HEK293 (cell line): ENCODE results near the gene ATAD2B.

Experiments
- CTCF ChIA-PET: fragments of 350-600 bp; formaldehyde crosslinking; extraction: SDS; loops from one replicate; lab custom pipeline; 2021; ENCODE audit warnings: antibody characterized with exemption; lab: Yijun Ruan, JAX
- POLR2A ChIA-PET: fragments of 300-600 bp; formaldehyde crosslinking; extraction: SDS; loops from one replicate; lab custom pipeline; 2020; ENCODE audit warnings: antibody characterized with exemption, inconsistent platforms; lab: Yijun Ruan, JAX
- H3K27ac ChIP-seq: fragments of 200-500 bp; sonication (Bioruptor generic); 2 replicates; pipeline ENCODE4 v1.5.1; 2014; ENCODE audit warnings: low read depth, low read length, control low read depth, inconsistent platforms; ENCODE audit errors: extremely low read depth
- H3K36me3 ChIP-seq, 2 experiments: fragments of 200-500 bp in 1 of 2; sonication (Bioruptor generic) in 1 of 2; 1 replicate in 1 of 2; 2 replicates in 1 of 2; pipeline ENCODE4 v1.5.1; 2014 to 2017; ENCODE audit warnings: inconsistent platforms in 2 of 2, low read length in 2 of 2; ENCODE audit not compliant: control insufficient read depth in 2 of 2, insufficient read depth in 1 of 2
- H3K4me1 ChIP-seq: fragments of 200-500 bp; sonication (Bioruptor generic); 2 replicates; pipeline ENCODE4 v1.5.1; 2014; ENCODE audit warnings: mild to moderate bottlenecking, low read length, inconsistent platforms; ENCODE audit not compliant: control insufficient read depth, insufficient read depth
- H3K4me3 ChIP-seq: 2 replicates; pipeline ENCODE4 v1.5.1; 2011; ENCODE audit warnings: low read depth, mild to moderate bottlenecking, control low read depth, low read length, moderate library complexity
- H3K9me3 ChIP-seq: fragments of 200-500 bp; sonication (Bioruptor generic); 2 replicates; pipeline ENCODE4 v1.5.1; 2014; ENCODE audit warnings: low read depth, low read length, inconsistent platforms; ENCODE audit not compliant: control insufficient read depth, insufficient read depth
- IKZF3 ChIP-seq: fragments of 450-650 bp; IDR thresholded peaks from 2 replicates; pipeline ENCODE4 v1.5.0; 2018; ENCODE audit warnings: missing biosample characterization, mild to moderate bottlenecking, missing genetic modification characterization, moderate library complexity
- OSR2 ChIP-seq: fragments of 450-650 bp; formaldehyde crosslinking; IDR thresholded peaks from 2 replicates; pipeline ENCODE4 v1.5.1; 2016; ENCODE audit warnings: missing biosample characterization, missing genetic modification characterization
- PRDM6 ChIP-seq: fragments of 450-650 bp; formaldehyde crosslinking; IDR thresholded peaks from 2 replicates; pipeline ENCODE4 v1.5.1; 2017; ENCODE audit warnings: missing biosample characterization, missing genetic modification characterization
- RBAK ChIP-seq: fragments of 450-650 bp; formaldehyde crosslinking; IDR thresholded peaks from 2 replicates; pipeline ENCODE4 v1.5.1; 2016; ENCODE audit warnings: missing biosample characterization, missing genetic modification characterization
- SP7 ChIP-seq: fragments of 450-650 bp; formaldehyde crosslinking; IDR thresholded peaks from 2 replicates; pipeline ENCODE4 v1.5.1; 2016; ENCODE audit warnings: missing biosample characterization, missing genetic modification characterization
- ZBTB11 ChIP-seq: fragments of 450-650 bp; formaldehyde crosslinking; conservative IDR thresholded peaks from 2 replicates; pipeline ENCODE4 v1.5.1; 2016; ENCODE audit warnings: low read depth, missing biosample characterization, missing genetic modification characterization
- ZBTB6 ChIP-seq: fragments of 450-650 bp; formaldehyde crosslinking; IDR thresholded peaks from 2 replicates; pipeline ENCODE4 v1.5.1; 2017; ENCODE audit warnings: missing biosample characterization, missing genetic modification characterization
- ZIC2 ChIP-seq: fragments of 450-650 bp; formaldehyde crosslinking; IDR thresholded peaks from 2 replicates; pipeline ENCODE4 v1.5.1; 2016; ENCODE audit warnings: missing biosample characterization, missing genetic modification characterization
- ZNF10 ChIP-seq: fragments of 450-650 bp; formaldehyde crosslinking; IDR thresholded peaks from 2 replicates; pipeline ENCODE4 v1.5.1; 2017; ENCODE audit warnings: missing biosample characterization, missing genetic modification characterization
- ZNF280C ChIP-seq: fragments of 450-650 bp; formaldehyde crosslinking; IDR thresholded peaks from 2 replicates; pipeline ENCODE4 v1.5.1; 2016; ENCODE audit warnings: missing biosample characterization, missing genetic modification characterization
- ZNF362 ChIP-seq: fragments of 450-650 bp; formaldehyde crosslinking; IDR thresholded peaks from 2 replicates; pipeline ENCODE4 v1.5.1; 2016; ENCODE audit warnings: missing biosample characterization, missing genetic modification characterization
- ZNF394 ChIP-seq: fragments of 450-650 bp; formaldehyde crosslinking; IDR thresholded peaks from 2 replicates; pipeline ENCODE4 v1.5.1; 2016; ENCODE audit warnings: missing biosample characterization, missing genetic modification characterization, mild to moderate bottlenecking, moderate library complexity, borderline replicate concordance
- ZNF398 ChIP-seq: fragments of 450-650 bp; formaldehyde crosslinking; IDR thresholded peaks from 2 replicates; pipeline ENCODE4 v1.5.1; 2017; ENCODE audit warnings: missing biosample characterization, missing genetic modification characterization
- ZNF449 ChIP-seq: fragments of 450-650 bp; formaldehyde crosslinking; IDR thresholded peaks from 2 replicates; pipeline ENCODE4 v1.5.1; 2017; ENCODE audit warnings: missing biosample characterization, mild to moderate bottlenecking, missing genetic modification characterization, moderate library complexity
- ZNF629 ChIP-seq: fragments of 450-650 bp; formaldehyde crosslinking; IDR thresholded peaks from 2 replicates; pipeline ENCODE4 v1.5.1; 2017; ENCODE audit warnings: missing biosample characterization, missing genetic modification characterization
- ZNF639 ChIP-seq: fragments of 450-650 bp; formaldehyde crosslinking; IDR thresholded peaks from 2 replicates; pipeline ENCODE4 v1.5.1; 2016; ENCODE audit warnings: missing biosample characterization, missing genetic modification characterization
- ZNF843 ChIP-seq: fragments of 450-650 bp; formaldehyde crosslinking; IDR thresholded peaks from 2 replicates; pipeline ENCODE4 v1.5.1; 2016; ENCODE audit warnings: missing biosample characterization, missing genetic modification characterization

The ATAD2B gene

GRCh38 chr2:23925702-23926289 lies 1.1 kb downstream of the ATAD2B start (continued):
- peak; percentile 43 for TF ChIP-seq ZBTB11 (tag by site-specific recombination)

- Histone ChIP-seq H3K27ac (0 out of 2 replicates have a peak overlapping the region, but pooled peaks have one; percentile 44), H3K4me3 (peak overlapping the region; percentile 98), H3K36me3 (no peaks in the 10 kb centered on the region; a peak in 1 of 3 replicates), H3K4me1 (peaks cover 22% of the 10 kb centered on the region), H3K9me3 (no peaks in the 10 kb centered on the region)
- ChIA-PET CTCF (interaction anchor here (0.6 to 3.6 kb wide), 15 partner anchors 13 to 451 kb away, joined by 3 to 28 read pairs (median 3); partner anchors contain the start of gene TP53I3), POLR2A (interaction anchor here (1.0 to 2.1 kb wide), 4 partner anchors 10 to 159 kb away, joined by 3 to 18 read pairs (median 6); partner anchors contain the start of genes UBXN2A and WDCP)
- TF ChIP-seq SP7 (tag by site-specific recombination) (peak; percentile 94), ZNF10 (tag by site-specific recombination) (peak; percentile 76), ZNF639 (tag by site-specific recombination) (peak; percentile 77; the same call in 1 of the 2 replicates), ZBTB6 (tag by site-specific recombination) (peak; percentile 43; the same call in 1 of the 2 replicates), OSR2 (peak; percentile 84; the same call in 1 of the 2 replicates), ZNF362 (tag by site-specific recombination) (0 out of 2 replicates have a peak, but pooled peaks have one; percentile 27), ZIC2 (0 out of 2 replicates have a peak, but pooled peaks have one; percentile 22), ZNF394 (tag by site-specific recombination) (peak; percentile 36; the same call in 1 of the 2 replicates), ZNF398 (no peak), RBAK (tag by site-specific recombination) (no peak), PRDM6 (tag by site-specific recombination) (peak; percentile 92), ZNF280C (tag by site-specific recombination) (no peak), ZNF629 (peak; percentile 80), IKZF3 (peak; percentile 87), ZNF449 (tag by site-specific recombination) (0 out of 2 replicates have a peak, but pooled peaks have one; percentile 33), ZNF843 (tag by site-specific recombination) (peak; percentile 93)
Measured at GRCh38 chr2:23924589-23925359, 2.1 kb downstream of the ATAD2B start.
